ENCODE results near the gene PIK3C2G.

GRCh38 chr12:18281941-18282340 is 20.6 kb downstream of the PIK3C2G start:
- TF ChIP-seq POLR2A (IDR thresholded peaks at IDR 0.05) (no peak), CTCF (IDR thresholded peaks at IDR 0.05) (no peak)

Data from tibial nerve (tissue), 3 donors.